H9 (cell line): ENCODE data around the gene FLT3LG. TPM values are rescaled to one million over a fixed set of nuclear protein-coding genes. Genes with fewer than 3 reads are reported as not detected.
A peak's percentile ranks its signal among the peaks of the same experiment; 100 is the strongest.

Experiments used
- DNase-seq: peaks from one replicate; pipeline ENCODE4 v3.0.0-alpha.2; 2017
- H2AFZ ChIP-seq: one replicate; pipeline ENCODE4 v1.6.1; 2013; ENCODE audit warnings: mild to moderate bottlenecking, low read length, control low read depth, moderate library complexity
- H2AK5ac ChIP-seq: 2 replicates; pipeline ENCODE4 v1.6.1; 2013; ENCODE audit warnings: low read length, control low read depth, mixed read lengths; ENCODE audit not compliant: insufficient read length
- H2BK120ac ChIP-seq: one replicate; pipeline ENCODE4 v1.6.1; 2013; ENCODE audit warnings: low read depth, mild to moderate bottlenecking, low read length, control low read depth, inconsistent platforms; ENCODE audit not compliant: poor library complexity, severe bottlenecking
- H2BK12ac ChIP-seq: 2 replicates; pipeline ENCODE4 v1.6.1; 2013; ENCODE audit warnings: low read length, control low read depth, mixed read lengths, low read depth; ENCODE audit not compliant: insufficient read length
- H2BK15ac ChIP-seq: 2 replicates; pipeline ENCODE4 v1.6.1; 2013; ENCODE audit warnings: low read depth, low read length, control low read depth
- H2BK20ac ChIP-seq: one replicate; pipeline ENCODE4 v1.6.1; 2013; ENCODE audit warnings: low read depth, mild to moderate bottlenecking, low read length, control low read depth, inconsistent platforms; ENCODE audit not compliant: poor library complexity, severe bottlenecking
- H2BK5ac ChIP-seq: 2 replicates; pipeline ENCODE4 v1.6.1; 2013; ENCODE audit warnings: low read length, control low read depth, mixed read lengths; ENCODE audit not compliant: insufficient read length
- H3K14ac ChIP-seq: 2 replicates; pipeline ENCODE4 v1.6.1; 2013; ENCODE audit warnings: low read length, control low read depth; ENCODE audit not compliant: insufficient read depth
- H3K18ac ChIP-seq: 2 replicates; pipeline ENCODE4 v1.6.1; 2013; ENCODE audit warnings: low read depth, mild to moderate bottlenecking, mixed read lengths, low read length, control low read depth; ENCODE audit not compliant: insufficient read length
- H3K23ac ChIP-seq: 2 replicates; pipeline ENCODE4 v1.6.1; 2013; ENCODE audit warnings: low read length, control low read depth, mixed read lengths, low read depth; ENCODE audit not compliant: insufficient read length
- H3K23me2 ChIP-seq: 2 replicates; pipeline ENCODE4 v1.6.1; 2013; ENCODE audit warnings: low read depth, mild to moderate bottlenecking, mixed read lengths, low read length, control low read depth; ENCODE audit not compliant: insufficient read length, poor library complexity, severe bottlenecking
- H3K27ac ChIP-seq: 2 replicates; pipeline ENCODE4 v1.5.1; 2013; ENCODE audit warnings: low read length, control low read depth, mixed read lengths, low read depth; ENCODE audit not compliant: insufficient read length
- H3K27me3 ChIP-seq: 2 replicates; pipeline ENCODE4 v1.6.1; 2013; ENCODE audit warnings: low read length, control low read depth, inconsistent platforms; ENCODE audit not compliant: insufficient read depth
- H3K4ac ChIP-seq: 2 replicates; pipeline ENCODE4 v1.6.1; 2013; ENCODE audit warnings: low read depth, mild to moderate bottlenecking, control low read depth, inconsistent platforms, low read length, moderate library complexity
- H3K4me1 ChIP-seq: 2 replicates; pipeline ENCODE4 v1.6.1; 2013; ENCODE audit warnings: low read length, control low read depth, inconsistent platforms; ENCODE audit not compliant: insufficient read depth
- H3K4me2 ChIP-seq: 2 replicates; pipeline ENCODE4 v1.6.1; 2013; ENCODE audit warnings: low read length, control low read depth, mixed read lengths; ENCODE audit not compliant: insufficient read length, insufficient read depth
- H3K56ac ChIP-seq: 2 replicates; pipeline ENCODE4 v1.6.1; 2013; ENCODE audit warnings: low read depth, mild to moderate bottlenecking, mixed read lengths, low read length, control low read depth; ENCODE audit not compliant: insufficient read length
- H3K79me1 ChIP-seq: 2 replicates; pipeline ENCODE4 v1.6.1; 2013; ENCODE audit warnings: low read depth, mild to moderate bottlenecking, moderate library complexity, low read length, control low read depth, inconsistent platforms; ENCODE audit not compliant: insufficient read depth, poor library complexity, severe bottlenecking
- H3K79me2 ChIP-seq: 2 replicates; pipeline ENCODE4 v1.6.1; 2013; ENCODE audit warnings: low read length, control low read depth, inconsistent platforms; ENCODE audit not compliant: insufficient read depth
- H3K9ac ChIP-seq: 2 replicates; pipeline ENCODE4 v1.6.1; 2013; ENCODE audit warnings: low read length, control low read depth, mixed read lengths; ENCODE audit not compliant: insufficient read length; ENCODE audit errors: extremely low read depth
- H3K9me3 ChIP-seq: one replicate; pipeline ENCODE4 v1.6.1; 2013; ENCODE audit warnings: low read depth, low read length, inconsistent platforms; ENCODE audit not compliant: control insufficient read depth
- H3T11ph ChIP-seq: one replicate; pipeline ENCODE4 v1.6.1; 2013; ENCODE audit warnings: mild to moderate bottlenecking, low read length, control low read depth, inconsistent platforms
- H4K20me1 ChIP-seq: one replicate; pipeline ENCODE4 v1.6.1; 2013; ENCODE audit not compliant: control insufficient read depth, insufficient read length, insufficient read depth
- H4K5ac ChIP-seq: 2 replicates; pipeline ENCODE4 v1.6.1; 2013; ENCODE audit warnings: low read depth, mild to moderate bottlenecking, mixed read lengths, low read length, control low read depth; ENCODE audit not compliant: insufficient read length
- H4K8ac ChIP-seq: replicated peaks from 2 replicates; pipeline ENCODE4 v1.6.1; 2013; ENCODE audit warnings: low read length, control low read depth, mixed read lengths, low read depth; ENCODE audit not compliant: insufficient read length
- H4K91ac ChIP-seq: 2 replicates; pipeline ENCODE4 v1.6.1; 2013; ENCODE audit warnings: low read depth, mild to moderate bottlenecking, moderate library complexity, mixed read lengths, low read length, control low read depth; ENCODE audit not compliant: insufficient read length
- H3K27ac Mint-ChIP-seq, 3 experiments: 2 replicates in 2 of 3; 3 replicates in 1 of 3; pipeline ENCODE4 v1.8.0; 2020 to 2021; ENCODE audit warnings: mixed read lengths in 3 of 3, mild to moderate bottlenecking in 1 of 3, moderate library complexity in 1 of 3
- H3K27me3 Mint-ChIP-seq: 2 replicates; pipeline ENCODE4 v1.8.0; 2021; ENCODE audit warnings: low read depth, mild to moderate bottlenecking, moderate library complexity, mixed read lengths
- H3K36me3 Mint-ChIP-seq, 3 experiments: 2 replicates in 2 of 3; 3 replicates in 1 of 3; pipeline ENCODE4 v1.8.0; 2020 to 2021; ENCODE audit warnings: low read depth in 3 of 3, mixed read lengths in 3 of 3; ENCODE audit not compliant: insufficient read depth in 1 of 3
- H3K4me1 Mint-ChIP-seq, 2 experiments: 2 replicates each; pipeline ENCODE4 v1.8.0; 2020; ENCODE audit warnings: mixed read lengths in 2 of 2
- H3K4me3 Mint-ChIP-seq, 2 experiments: 2 replicates in 1 of 2; 3 replicates in 1 of 2; pipeline ENCODE4 v1.8.0; 2020 to 2021; ENCODE audit warnings: mild to moderate bottlenecking in 2 of 2, mixed read lengths in 2 of 2, moderate library complexity in 1 of 2
- H3K9me3 Mint-ChIP-seq, 2 experiments: 2 replicates in 1 of 2; 3 replicates in 1 of 2; pipeline ENCODE4 v1.8.0; 2020; ENCODE audit warnings: mild to moderate bottlenecking in 2 of 2, mixed read lengths in 2 of 2, moderate library complexity in 1 of 2
- WGBS: extraction: QIAGEN DNeasy Blood & Tissue Kit; methylation state at CpG from one replicate; pipeline ENCODE4 v1.1.7; 2013; ENCODE audit warnings: missing lambda C conversion rate, low lambda C conversion rate, mixed read lengths; ENCODE audit not compliant: insufficient read length; ENCODE audit errors: extremely low coverage; 5-methylcytosine and 5-hydroxymethylcytosine counted together
- total RNA-seq: library from RNA; stranded (reverse); gene quantifications from 2 replicates; pipeline ENCODE4 v1.2.1, GENCODE V29; 2021
- TF ChIP-seq, protein P1 (sequence below): fragments of 200-600 bp; sonication (generic); conservative IDR thresholded peaks from 3 replicates; pipeline ENCODE4 v1.8.0; 2021; ENCODE audit warnings: antibody characterized with exemption, mild to moderate bottlenecking

Gene FLT3LG
- total RNA-seq, 1 experiment from 2014 or later = 2.1 TPM

DNA sequence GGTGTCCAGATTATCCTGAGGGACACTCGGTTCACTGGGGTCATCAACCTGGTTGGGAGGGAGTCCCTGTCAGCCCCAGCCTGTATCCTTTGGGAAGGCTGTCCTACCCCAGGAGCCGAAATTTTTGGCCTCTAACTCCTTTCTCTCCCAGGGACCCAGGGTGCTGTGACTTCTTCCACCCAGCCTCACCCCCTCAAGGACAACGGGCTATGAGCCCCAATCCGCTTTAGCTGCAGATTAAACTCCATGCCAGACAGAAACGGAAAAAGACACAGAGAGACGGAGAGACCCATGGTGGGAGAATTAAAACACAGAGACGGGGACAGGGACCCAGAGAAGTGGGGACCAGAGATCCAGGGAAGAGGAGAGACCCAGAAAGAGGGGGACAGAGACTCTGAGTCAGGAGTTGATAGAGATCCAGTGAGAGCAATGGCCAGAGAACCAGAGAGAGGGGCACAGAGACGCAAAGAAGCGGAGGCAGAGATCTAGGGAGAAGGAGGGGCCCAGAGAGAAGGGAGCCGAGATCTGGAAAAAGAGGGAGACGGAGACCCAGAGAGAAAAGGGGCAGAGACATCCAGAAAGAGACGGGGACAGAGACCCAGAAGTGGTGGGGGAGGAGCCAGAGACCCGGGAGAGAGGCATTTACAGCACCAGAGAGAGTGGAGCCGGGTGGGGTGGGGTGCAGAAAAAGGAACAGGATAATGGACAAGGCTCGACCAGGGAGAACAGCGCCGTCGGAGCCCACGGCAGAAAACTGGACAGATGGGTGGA lies 33.4 kb upstream of the FLT3LG start:
- peak overlapping the region; percentile 83 for H3K4me2 ChIP-seq
- no peak overlapping the region for H3K9ac ChIP-seq

More for the DNA sequence above, 33.4 kb upstream of the FLT3LG start:
- H3K56ac ChIP-seq = no peak overlapping the region
- no peak overlapping the region for H3K4ac ChIP-seq
- H3T11ph ChIP-seq = no peak overlapping the region
- H3K23me2 ChIP-seq = peaks cover 21% of the 10 kb centered on the region
- no peak overlapping the region for H2BK12ac ChIP-seq
- no peak overlapping the region for H3K23ac ChIP-seq
- no peak overlapping the region for H2BK5ac ChIP-seq
- H3K79me2 ChIP-seq = no peaks in the 10 kb centered on the region
- H4K8ac ChIP-seq = no peak overlapping the region
- H4K20me1 ChIP-seq = no peaks in the 10 kb centered on the region
- peaks cover 34% of the 10 kb centered on the region; the same call in 1 of the 2 replicates for H3K27me3 ChIP-seq
- TF ChIP-seq, protein P1, sequence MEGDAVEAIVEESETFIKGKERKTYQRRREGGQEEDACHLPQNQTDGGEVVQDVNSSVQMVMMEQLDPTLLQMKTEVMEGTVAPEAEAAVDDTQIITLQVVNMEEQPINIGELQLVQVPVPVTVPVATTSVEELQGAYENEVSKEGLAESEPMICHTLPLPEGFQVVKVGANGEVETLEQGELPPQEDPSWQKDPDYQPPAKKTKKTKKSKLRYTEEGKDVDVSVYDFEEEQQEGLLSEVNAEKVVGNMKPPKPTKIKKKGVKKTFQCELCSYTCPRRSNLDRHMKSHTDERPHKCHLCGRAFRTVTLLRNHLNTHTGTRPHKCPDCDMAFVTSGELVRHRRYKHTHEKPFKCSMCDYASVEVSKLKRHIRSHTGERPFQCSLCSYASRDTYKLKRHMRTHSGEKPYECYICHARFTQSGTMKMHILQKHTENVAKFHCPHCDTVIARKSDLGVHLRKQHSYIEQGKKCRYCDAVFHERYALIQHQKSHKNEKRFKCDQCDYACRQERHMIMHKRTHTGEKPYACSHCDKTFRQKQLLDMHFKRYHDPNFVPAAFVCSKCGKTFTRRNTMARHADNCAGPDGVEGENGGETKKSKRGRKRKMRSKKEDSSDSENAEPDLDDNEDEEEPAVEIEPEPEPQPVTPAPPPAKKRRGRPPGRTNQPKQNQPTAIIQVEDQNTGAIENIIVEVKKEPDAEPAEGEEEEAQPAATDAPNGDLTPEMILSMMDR = no peak
- no peaks in the 10 kb centered on the region for H3K79me1 ChIP-seq
- Mint-ChIP-seq H3K27ac (no peak overlapping the region), H3K4me3 (peak overlapping the region; percentile 52 to 84), H3K9me3 (peaks cover 0 to 3% of the 10 kb centered on the region in 2 experiments; a peak in 2 of 5 replicates), H3K36me3 (peaks cover 0 to 2% (median 0%) of the 10 kb centered on the region in 3 experiments; a peak in 1 of 7 replicates), H3K4me1 (peaks cover 25 to 47% of the 10 kb centered on the region in 2 experiments), H3K27me3 (peaks cover 63% of the 10 kb centered on the region)
- H3K4me1 ChIP-seq = no peaks in the 10 kb centered on the region
- no peak overlapping the region for H4K5ac ChIP-seq
- DNase-seq = no peak
- H2BK20ac ChIP-seq = no peak overlapping the region
- no peak overlapping the region for H3K18ac ChIP-seq
- no peaks in the 10 kb centered on the region for H3K9me3 ChIP-seq
- H3K14ac ChIP-seq = no peak overlapping the region
- no peak overlapping the region for H2AFZ ChIP-seq
- no CpG with 5 or more reads among the region's 19 CpGs for WGBS
- no peak overlapping the region for H4K91ac ChIP-seq
- no peak overlapping the region for H2BK15ac ChIP-seq
- no peak overlapping the region for H3K27ac ChIP-seq
- H2AK5ac ChIP-seq = no peak overlapping the region
- no peak overlapping the region for H2BK120ac ChIP-seq
